ENCODE measurements around the gene MYO18B.

DNA sequence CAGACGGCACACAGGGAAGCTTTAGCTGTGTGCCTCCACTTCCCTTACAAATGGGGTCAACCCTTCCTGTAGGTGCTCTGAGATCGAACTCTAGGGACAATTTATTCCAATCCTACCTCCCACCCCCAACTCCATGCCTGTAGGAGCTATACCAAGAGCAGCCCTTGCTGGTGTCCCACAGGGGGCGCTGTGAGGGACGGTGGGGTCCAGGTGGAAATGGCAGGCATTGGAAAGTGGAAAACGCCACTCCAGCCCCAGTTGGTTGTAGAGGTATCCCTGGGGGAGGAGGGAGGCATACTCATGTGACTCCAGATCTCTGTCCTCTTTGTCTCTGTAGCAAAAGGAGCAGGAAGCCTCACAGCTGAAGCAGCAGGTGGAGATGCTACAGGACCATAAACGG, 161.3 kb downstream of the MYO18B start:
- TF ChIP-seq, protein P1, sequence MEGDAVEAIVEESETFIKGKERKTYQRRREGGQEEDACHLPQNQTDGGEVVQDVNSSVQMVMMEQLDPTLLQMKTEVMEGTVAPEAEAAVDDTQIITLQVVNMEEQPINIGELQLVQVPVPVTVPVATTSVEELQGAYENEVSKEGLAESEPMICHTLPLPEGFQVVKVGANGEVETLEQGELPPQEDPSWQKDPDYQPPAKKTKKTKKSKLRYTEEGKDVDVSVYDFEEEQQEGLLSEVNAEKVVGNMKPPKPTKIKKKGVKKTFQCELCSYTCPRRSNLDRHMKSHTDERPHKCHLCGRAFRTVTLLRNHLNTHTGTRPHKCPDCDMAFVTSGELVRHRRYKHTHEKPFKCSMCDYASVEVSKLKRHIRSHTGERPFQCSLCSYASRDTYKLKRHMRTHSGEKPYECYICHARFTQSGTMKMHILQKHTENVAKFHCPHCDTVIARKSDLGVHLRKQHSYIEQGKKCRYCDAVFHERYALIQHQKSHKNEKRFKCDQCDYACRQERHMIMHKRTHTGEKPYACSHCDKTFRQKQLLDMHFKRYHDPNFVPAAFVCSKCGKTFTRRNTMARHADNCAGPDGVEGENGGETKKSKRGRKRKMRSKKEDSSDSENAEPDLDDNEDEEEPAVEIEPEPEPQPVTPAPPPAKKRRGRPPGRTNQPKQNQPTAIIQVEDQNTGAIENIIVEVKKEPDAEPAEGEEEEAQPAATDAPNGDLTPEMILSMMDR (IDR thresholded peaks at IDR 0.05; ENCODE audit: low read length) = peak; percentile 39
- no peak for TF ChIP-seq EZH2 (optimal IDR thresholded peaks at IDR 0.05; ENCODE audit: low read depth, low read length)
